Mesothelial cell of epicardium (in vitro differentiated cells): ENCODE measurements around the gene ANO9. TPM values are rescaled to one million over a fixed set of nuclear protein-coding genes. Genes with fewer than 3 reads are reported as not detected.
"Not testable (repeated sequence)": the region's sequence is repeated elsewhere in the genome, so short reads cannot be mapped to it uniquely, and the experiment has no call there.

Experiments used
- DNase-seq, 2 experiments: peaks; one replicate each; pipeline ENCODE4 v3.0.0; 2021; ENCODE audit warnings: low spot score in 2 of 2; ENCODE audit not compliant: unreplicated experiment in 2 of 2
- H3K27ac Mint-ChIP-seq: 2 replicates; pipeline ENCODE4 v1.8.0; 2021; ENCODE audit warnings: mixed read lengths
- H3K27me3 Mint-ChIP-seq: 2 replicates; pipeline ENCODE4 v1.8.0; 2021; ENCODE audit warnings: low read depth, mixed read lengths
- H3K36me3 Mint-ChIP-seq: 2 replicates; pipeline ENCODE4 v1.8.0; 2021; ENCODE audit warnings: mixed read lengths
- H3K4me1 Mint-ChIP-seq: 2 replicates; pipeline ENCODE4 v1.8.0; 2021; ENCODE audit warnings: mixed read lengths
- H3K4me3 Mint-ChIP-seq: 2 replicates; pipeline ENCODE4 v1.8.0; 2021; ENCODE audit warnings: mild to moderate bottlenecking, moderate library complexity, mixed read lengths
- H3K9me3 Mint-ChIP-seq: 2 replicates; pipeline ENCODE4 v1.8.0; 2021; ENCODE audit warnings: mixed read lengths
- CTCF ChIP-seq: fragments of 200-600 bp; sonication (generic); IDR thresholded peaks from one replicate; pipeline ENCODE4 v1.5.0; 2021; ENCODE audit warnings: antibody characterized with exemption; ENCODE audit not compliant: unreplicated experiment
- total RNA-seq: library from RNA; stranded (reverse); gene quantifications from 3 replicates; pipeline ENCODE4 v1.2.1, GENCODE V29; 2021

Gene ANO9
- total RNA-seq, 1 donor from 2014 or later, result 30.6 TPM

DNA sequence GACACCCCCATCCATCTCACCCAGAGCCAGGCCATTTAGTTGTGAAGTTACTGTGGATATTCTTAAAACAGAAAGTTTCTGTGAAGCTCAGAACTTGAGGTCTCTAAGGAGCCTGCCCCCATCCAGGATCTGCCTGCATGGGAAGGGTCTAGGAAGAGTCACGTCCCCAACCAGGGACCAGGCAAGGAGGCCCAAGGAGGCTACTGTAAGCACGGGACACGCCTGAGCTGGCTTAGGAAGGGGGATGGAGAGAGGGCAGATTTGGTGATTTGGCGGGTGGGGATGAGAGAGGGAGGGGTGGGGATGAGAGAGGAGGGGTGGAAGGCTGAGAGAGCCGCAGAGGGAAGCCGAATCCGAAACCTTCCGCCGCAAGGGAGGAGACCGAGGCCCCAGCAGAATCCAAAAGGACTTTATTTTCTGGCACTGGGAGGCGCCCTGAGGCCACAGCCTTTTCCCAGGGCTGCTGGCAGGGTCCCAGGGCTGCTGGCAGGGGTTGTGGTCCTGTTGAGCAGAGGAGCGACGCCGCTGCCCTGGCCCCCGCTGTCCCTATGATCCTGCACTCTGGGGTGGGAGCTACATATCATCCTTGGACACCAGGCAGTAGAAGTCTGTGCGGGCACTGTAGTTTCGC lies 36.4 kb downstream of the ANO9 start:
- H3K27me3 Mint-ChIP-seq, result no peaks in the 10 kb centered on the region
- H3K9me3 Mint-ChIP-seq, result no peaks in the 10 kb centered on the region
- peaks cover 6% of the 10 kb centered on the region for H3K4me1 Mint-ChIP-seq
- H3K36me3 Mint-ChIP-seq, result no peaks in the 10 kb centered on the region
- DNase-seq, result no peak
- H3K27ac Mint-ChIP-seq, result peak overlapping the region; percentile 73
- no peak for TF ChIP-seq CTCF
- H3K4me3 Mint-ChIP-seq, result peak overlapping the region; percentile 58

DNA sequence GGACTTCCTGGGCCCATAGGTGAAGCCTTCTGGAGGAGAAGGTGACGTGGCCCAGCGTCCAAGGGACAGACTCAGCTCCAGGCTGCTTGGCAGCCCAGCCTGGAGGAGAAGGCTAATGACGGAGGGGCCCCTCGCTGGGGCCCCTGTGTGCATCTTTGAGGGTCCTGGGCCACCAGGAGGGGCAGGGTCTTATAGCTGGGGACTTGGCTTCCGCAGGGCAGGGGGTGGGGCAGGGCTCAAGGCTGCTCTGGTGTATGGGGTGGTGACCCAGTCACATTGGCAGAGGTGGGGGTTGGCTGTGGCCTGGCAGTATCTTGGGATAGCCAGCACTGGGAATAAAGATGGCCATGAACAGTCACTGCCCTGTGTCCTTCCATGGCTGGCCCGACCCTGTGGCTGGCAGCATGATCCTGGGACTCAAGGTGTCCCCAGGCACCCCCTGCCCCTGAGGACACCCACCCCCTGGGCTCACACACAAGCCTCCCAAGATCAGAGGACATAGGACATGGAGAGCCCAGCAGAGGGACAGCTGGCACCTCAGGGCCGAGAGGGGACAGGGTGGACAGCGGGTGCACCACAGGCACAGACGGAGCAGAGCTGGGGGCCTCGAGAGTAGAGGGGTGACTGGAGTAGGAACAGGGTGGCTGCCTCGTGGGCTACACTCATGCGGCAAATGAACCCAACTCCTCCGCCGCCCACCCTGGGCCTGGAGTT lies 37.1 kb downstream of the ANO9 start:
- no peaks in the 10 kb centered on the region for H3K9me3 Mint-ChIP-seq

DNA sequence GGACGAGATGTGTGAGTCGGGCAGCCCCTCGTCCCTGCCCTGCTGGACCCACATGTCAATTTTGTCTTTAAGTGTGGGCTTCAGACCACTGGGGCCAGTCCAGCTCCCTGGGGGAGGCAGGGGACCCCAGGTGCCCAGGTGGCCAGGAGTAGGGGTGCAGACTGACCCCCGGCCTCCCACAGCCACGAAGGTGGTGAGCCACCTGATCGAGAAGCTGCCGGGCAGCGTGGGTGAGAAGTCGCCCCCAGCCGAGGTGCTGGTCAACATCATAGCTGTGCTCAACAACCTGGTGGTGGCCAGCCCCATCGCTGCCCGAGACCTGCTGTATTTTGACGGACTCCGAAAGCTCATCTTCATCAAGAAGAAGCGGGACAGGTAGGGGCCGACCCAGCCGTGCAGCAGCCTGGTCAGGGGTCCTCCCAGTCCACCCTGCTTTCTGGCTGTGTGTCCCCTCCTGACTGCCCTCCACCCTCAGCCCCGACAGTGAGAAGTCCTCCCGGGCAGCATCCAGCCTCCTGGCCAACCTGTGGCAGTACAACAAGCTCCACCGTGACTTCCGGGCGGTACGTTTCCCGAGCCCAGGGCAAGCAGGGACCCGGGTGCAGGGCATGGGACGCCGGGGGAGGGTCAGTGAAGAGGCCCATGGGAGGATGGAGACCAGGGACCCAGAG lies 37.9 kb downstream of the ANO9 start:
- Mint-ChIP-seq H3K4me3 (no peak overlapping the region), H3K9me3 (no peaks in the 10 kb centered on the region), H3K27ac (no peak overlapping the region), H3K4me1 (peaks cover 6% of the 10 kb centered on the region), H3K27me3 (no peaks in the 10 kb centered on the region), H3K36me3 (peaks cover 6% of the 10 kb centered on the region)
- DNase-seq, result no peak
- no peak for TF ChIP-seq CTCF

More for the DNA sequence above, 37.1 kb downstream of the ANO9 start:
- peaks cover 2% of the 10 kb centered on the region for H3K36me3 Mint-ChIP-seq
- H3K4me3 Mint-ChIP-seq, result no peak overlapping the region
- no peak for DNase-seq
- peaks cover 6% of the 10 kb centered on the region for H3K4me1 Mint-ChIP-seq
- H3K27ac Mint-ChIP-seq, result no peak overlapping the region
- no peak for TF ChIP-seq CTCF
- no peaks in the 10 kb centered on the region for H3K27me3 Mint-ChIP-seq

DNA sequence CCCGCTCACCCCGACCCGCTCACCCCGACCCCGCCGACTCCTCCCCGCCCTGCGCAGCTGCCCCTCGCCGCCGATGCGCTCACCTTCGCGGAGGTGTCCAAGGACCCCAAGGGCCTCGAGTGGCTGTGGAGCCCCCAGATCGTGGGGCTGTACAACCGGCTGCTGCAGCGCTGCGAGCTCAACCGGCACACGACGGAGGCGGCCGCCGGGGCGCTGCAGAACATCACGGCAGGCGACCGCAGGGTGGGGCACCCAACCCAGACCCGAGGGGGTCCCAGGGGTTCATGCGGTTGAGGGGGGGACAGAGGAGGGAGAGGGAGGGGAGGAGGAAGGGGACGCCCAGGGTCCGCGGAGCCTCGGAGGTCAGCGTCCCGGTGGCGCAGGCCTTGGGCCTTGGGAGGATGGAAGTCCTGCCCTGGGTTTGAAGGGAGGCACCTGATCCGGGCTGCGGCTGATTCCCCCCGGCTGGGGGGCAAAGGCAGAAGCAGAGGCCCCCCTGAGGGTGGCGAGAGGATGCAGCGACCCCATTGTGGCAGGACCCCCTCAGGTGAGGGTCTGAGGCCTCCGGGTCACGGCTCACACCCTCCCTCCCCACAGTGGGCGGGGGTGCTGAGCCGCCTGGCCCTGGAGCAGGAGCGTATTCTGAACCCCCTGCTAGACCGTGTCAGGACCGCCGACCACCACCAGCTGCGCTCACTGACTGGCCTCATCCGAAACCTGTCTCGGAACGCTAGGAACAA lies 38.6 kb downstream of the ANO9 start:
- Mint-ChIP-seq H3K4me3 (no peak overlapping the region), H3K27me3 (no peaks in the 10 kb centered on the region), H3K4me1 (peaks cover 6% of the 10 kb centered on the region), H3K36me3 (peaks cover 9% of the 10 kb centered on the region), H3K9me3 (no peaks in the 10 kb centered on the region), H3K27ac (no peak overlapping the region)
- no peak for DNase-seq
- no peak for TF ChIP-seq CTCF

DNA sequence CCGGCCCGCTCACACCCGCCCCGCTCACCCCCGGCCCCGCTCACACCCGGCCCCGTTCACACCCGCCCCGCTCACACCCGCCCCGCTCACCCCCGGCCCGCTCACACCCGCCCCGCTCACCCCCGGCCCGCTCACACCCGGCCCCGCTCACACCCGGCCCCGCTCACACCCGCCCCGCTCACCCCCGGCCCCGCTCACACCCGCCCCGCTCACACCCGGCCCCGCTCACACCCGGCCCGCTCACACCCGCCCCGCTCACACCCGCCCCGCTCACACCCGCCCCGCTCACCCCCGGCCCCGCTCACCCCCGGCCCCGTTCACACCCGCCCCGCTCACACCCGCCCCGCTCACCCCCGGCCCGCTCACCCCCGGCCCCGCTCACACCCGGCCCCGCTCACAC lies 40.6 kb downstream of the ANO9 start:
- H3K4me1 Mint-ChIP-seq, H3K4me3 Mint-ChIP-seq: not testable (repeated sequence)
- peaks cover 11% of the 10 kb centered on the region for H3K36me3 Mint-ChIP-seq

More for the DNA sequence above, 40.6 kb downstream of the ANO9 start:
- DNase-seq, H3K27me3 Mint-ChIP-seq, H3K9me3 Mint-ChIP-seq, H3K27ac Mint-ChIP-seq: not testable (repeated sequence)
